ENCODE measurements around the gene NCAM1.

Gene NCAM1

GRCh38 chr11:113317339-113317738 lies 356.1 kb downstream of the NCAM1 start:
- no peak for FAIRE-seq

GRCh38 chr11:113319085-113319484 lies 357.9 kb downstream of the NCAM1 start:
- no peak for FAIRE-seq

GRCh38 chr11:113322158-113322557 lies 360.9 kb downstream of the NCAM1 start:
- no peak for FAIRE-seq

- FAIRE-seq: no peak
Measured at GRCh38 chr11:113324250-113324649, 363.0 kb downstream of the NCAM1 start.
